DND-41 (cell line): ENCODE data around the gene RRP1.

Experiments
- ATAC-seq: fragments of 200-7000 bp; cut with Tn5 transposase; 3 replicates; pipeline ENCODE4 v1.9.1; 2021; ENCODE audit warnings: low read depth; ENCODE audit not compliant: insufficient read depth
- DNase-seq: peaks from one replicate; pipeline ENCODE4 v3.0.0-alpha.2; 2020
- H2AFZ ChIP-seq: 2 replicates; pipeline ENCODE4 v1.6.0; 2012; ENCODE audit warnings: low read depth, low read length
- H3K27ac ChIP-seq: 2 replicates; pipeline ENCODE4 v1.5.1; 2012; ENCODE audit warnings: low read length, inconsistent platforms
- H3K27me3 ChIP-seq: fragments of 200-600 bp; sonication (generic); 2 replicates; pipeline ENCODE4 v1.6.0; 2012; ENCODE audit warnings: low read length, mild to moderate bottlenecking, inconsistent platforms; ENCODE audit not compliant: insufficient read depth, poor library complexity
- H3K36me3 ChIP-seq: 2 replicates; pipeline ENCODE4 v1.5.1; 2012; ENCODE audit warnings: low read length, inconsistent platforms; ENCODE audit not compliant: insufficient read depth
- H3K4me1 ChIP-seq: 2 replicates; pipeline ENCODE4 v1.5.1; 2012; ENCODE audit warnings: mild to moderate bottlenecking, low read length; ENCODE audit not compliant: insufficient read depth
- H3K4me2 ChIP-seq: 2 replicates; pipeline ENCODE4 v1.6.0; 2012; ENCODE audit warnings: mild to moderate bottlenecking, moderate library complexity, low read length, inconsistent platforms; ENCODE audit not compliant: insufficient read depth
- H3K4me3 ChIP-seq, 2 experiments: fragments of 200-600 bp in 1 of 2; shearing (Covaris generic) in 1 of 2; 2 replicates each; pipeline ENCODE4 v1.5.1; 2012 to 2016; ENCODE audit warnings: inconsistent platforms in 2 of 2, low read length in 2 of 2, mild to moderate bottlenecking in 2 of 2, low read depth in 1 of 2, moderate library complexity in 1 of 2
- H3K79me2 ChIP-seq: 2 replicates; pipeline ENCODE4 v1.6.0; 2012; ENCODE audit warnings: low read length, inconsistent platforms; ENCODE audit not compliant: insufficient read depth
- H3K9ac ChIP-seq: 2 replicates; pipeline ENCODE4 v1.6.0; 2012; ENCODE audit warnings: low read depth, mild to moderate bottlenecking, inconsistent platforms, low read length, moderate library complexity
- H3K9me3 ChIP-seq: 2 replicates; pipeline ENCODE4 v1.5.1; 2012; ENCODE audit warnings: low read length, moderate library complexity, mild to moderate bottlenecking, inconsistent platforms; ENCODE audit not compliant: insufficient read depth, severe bottlenecking
- H4K20me1 ChIP-seq: 2 replicates; pipeline ENCODE4 v1.6.0; 2012; ENCODE audit warnings: low read length; ENCODE audit not compliant: insufficient read depth
- EZH2 ChIP-seq: IDR thresholded peaks from 3 replicates; pipeline ENCODE4 v1.6.1; 2012; ENCODE audit warnings: borderline replicate concordance, low read depth, mild to moderate bottlenecking, moderate library complexity, low read length, inconsistent platforms; ENCODE audit not compliant: severe bottlenecking
- TF ChIP-seq, protein P1 (sequence below): IDR thresholded peaks from 2 replicates; pipeline ENCODE4 v1.5.1; 2012; ENCODE audit warnings: borderline replicate concordance, low read length, moderate library complexity, mild to moderate bottlenecking; ENCODE audit not compliant: poor library complexity, severe bottlenecking; ENCODE audit errors: extremely low read depth

RRP1 gene

DNA sequence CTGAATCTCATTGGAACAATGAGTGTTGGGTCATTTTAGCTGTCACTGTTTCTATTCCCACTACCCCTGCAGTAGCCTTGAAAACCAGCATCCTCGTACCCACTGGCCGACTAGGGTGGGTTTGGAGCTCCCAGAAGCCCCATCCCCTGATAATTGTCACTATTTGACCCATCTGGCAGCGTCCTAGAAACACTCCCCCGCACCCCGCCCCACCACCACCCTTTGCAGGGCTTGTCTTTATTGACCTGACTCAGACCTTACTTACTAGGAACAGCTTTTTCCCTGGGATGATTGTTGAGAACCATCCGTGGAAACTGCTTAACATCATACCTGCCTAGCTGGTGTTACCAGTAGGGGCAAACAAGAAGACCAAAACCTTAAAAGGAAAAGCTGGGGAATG is 47.2 kb downstream of the RRP1 start:
- Histone ChIP-seq H3K9me3 (no peaks in the 10 kb centered on the region), H3K4me1 (no peaks in the 10 kb centered on the region), H3K79me2 (no peaks in the 10 kb centered on the region), H3K36me3 (no peaks in the 10 kb centered on the region), H3K9ac (no peak overlapping the region), H3K4me2 (no peak overlapping the region), H2AFZ (no peak overlapping the region), H3K27me3 (no peaks in the 10 kb centered on the region), H3K27ac (no peak overlapping the region), H3K4me3 (no peak overlapping the region), H4K20me1 (no peaks in the 10 kb centered on the region)
- ATAC-seq (no peak), DNase-seq (no peak)
- TF ChIP-seq, protein P1, sequence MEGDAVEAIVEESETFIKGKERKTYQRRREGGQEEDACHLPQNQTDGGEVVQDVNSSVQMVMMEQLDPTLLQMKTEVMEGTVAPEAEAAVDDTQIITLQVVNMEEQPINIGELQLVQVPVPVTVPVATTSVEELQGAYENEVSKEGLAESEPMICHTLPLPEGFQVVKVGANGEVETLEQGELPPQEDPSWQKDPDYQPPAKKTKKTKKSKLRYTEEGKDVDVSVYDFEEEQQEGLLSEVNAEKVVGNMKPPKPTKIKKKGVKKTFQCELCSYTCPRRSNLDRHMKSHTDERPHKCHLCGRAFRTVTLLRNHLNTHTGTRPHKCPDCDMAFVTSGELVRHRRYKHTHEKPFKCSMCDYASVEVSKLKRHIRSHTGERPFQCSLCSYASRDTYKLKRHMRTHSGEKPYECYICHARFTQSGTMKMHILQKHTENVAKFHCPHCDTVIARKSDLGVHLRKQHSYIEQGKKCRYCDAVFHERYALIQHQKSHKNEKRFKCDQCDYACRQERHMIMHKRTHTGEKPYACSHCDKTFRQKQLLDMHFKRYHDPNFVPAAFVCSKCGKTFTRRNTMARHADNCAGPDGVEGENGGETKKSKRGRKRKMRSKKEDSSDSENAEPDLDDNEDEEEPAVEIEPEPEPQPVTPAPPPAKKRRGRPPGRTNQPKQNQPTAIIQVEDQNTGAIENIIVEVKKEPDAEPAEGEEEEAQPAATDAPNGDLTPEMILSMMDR = no peak
- TF ChIP-seq EZH2 = no peak

DNA sequence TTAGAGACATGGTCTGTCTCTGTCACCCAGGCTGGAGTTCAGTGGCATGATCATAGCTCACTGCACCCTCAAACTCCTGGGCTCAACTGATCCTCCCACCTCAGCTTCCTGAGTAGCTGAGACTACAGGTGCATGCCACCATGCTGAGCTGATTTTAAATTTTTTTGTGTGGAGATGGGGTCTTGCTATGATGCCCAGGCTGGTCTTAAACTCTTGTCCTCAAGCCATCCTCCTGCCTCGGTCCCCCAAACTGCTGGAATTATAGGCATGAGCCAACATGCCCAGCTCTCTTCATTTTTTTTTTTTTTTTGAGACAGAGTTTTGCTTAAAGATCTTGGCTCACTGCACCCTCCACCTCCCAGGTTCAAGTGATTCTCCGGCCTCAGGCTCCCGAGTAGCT is 50.9 kb downstream of the RRP1 start:
- DNase-seq (no peak), ATAC-seq (no peak)
- no peaks in the 10 kb centered on the region for H4K20me1 ChIP-seq
- no peaks in the 10 kb centered on the region for H3K9me3 ChIP-seq
- no peak overlapping the region for H3K4me2 ChIP-seq
- H3K9ac ChIP-seq = no peak overlapping the region
- no peak overlapping the region for H3K4me3 ChIP-seq
- no peak overlapping the region for H2AFZ ChIP-seq
- no peak overlapping the region for H3K27ac ChIP-seq
- no peaks in the 10 kb centered on the region for H3K4me1 ChIP-seq
- H3K36me3 ChIP-seq = no peaks in the 10 kb centered on the region
- H3K27me3 ChIP-seq = no peaks in the 10 kb centered on the region
- TF ChIP-seq EZH2 = no peak
- TF ChIP-seq, protein P1 = no peak
- no peaks in the 10 kb centered on the region for H3K79me2 ChIP-seq

DNA sequence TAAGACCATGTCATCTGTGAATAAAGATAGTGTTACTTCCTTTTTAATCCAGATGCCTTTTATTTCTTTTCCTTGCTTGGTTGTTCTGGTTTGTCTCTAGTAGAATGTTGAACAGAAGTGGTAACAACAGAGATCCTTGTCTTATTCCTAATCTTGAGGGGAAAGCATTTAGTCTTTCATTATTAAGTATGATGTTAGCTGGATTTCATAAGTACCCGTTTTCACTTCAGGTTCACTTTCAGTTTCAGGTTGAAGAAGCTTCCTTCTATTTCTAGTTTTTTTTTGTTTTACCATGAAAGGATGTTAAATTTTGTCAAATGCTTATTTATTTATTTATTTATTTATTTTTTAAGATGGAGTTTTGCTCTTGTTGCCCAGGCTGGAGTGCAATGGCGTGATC is 53.4 kb downstream of the RRP1 start:
- no peaks in the 10 kb centered on the region for H3K27me3 ChIP-seq
- H3K4me3 ChIP-seq = no peak overlapping the region

More for the DNA sequence above, 53.4 kb downstream of the RRP1 start:
- Histone ChIP-seq H4K20me1 (no peaks in the 10 kb centered on the region), H3K4me1 (no peaks in the 10 kb centered on the region), H3K4me2 (no peak overlapping the region), H2AFZ (no peak overlapping the region), H3K9me3 (no peaks in the 10 kb centered on the region), H3K9ac (no peak overlapping the region), H3K79me2 (no peaks in the 10 kb centered on the region), H3K36me3 (no peaks in the 10 kb centered on the region), H3K27ac (no peak overlapping the region)
- DNase-seq = no peak
- ATAC-seq = no peak
- no peak for TF ChIP-seq EZH2
- TF ChIP-seq, protein P1 = no peak
